ENCODE data around the gene GIPC2. TPM values are rescaled to one million over a fixed set of nuclear protein-coding genes. Genes with fewer than 3 reads are reported as not detected.

GIPC2 gene
- total and polyA plus RNA-seq, 2 experiments from 2014 or later, result 0.30 TPM; not detected in 1

- no peak overlapping the region for H3K27ac ChIP-seq
- TF ChIP-seq CTCF (IDR thresholded peaks at IDR 0.05; ENCODE audit: low read depth, low read length), result no peak
- no peaks in the 10 kb centered on the region for H3K36me3 ChIP-seq
- no peaks in the 10 kb centered on the region for H3K9me3 ChIP-seq (ENCODE audit: low read depth)
- no peak overlapping the region for H3K4me3 ChIP-seq
- H3K27me3 ChIP-seq, result no peaks in the 10 kb centered on the region
- peaks cover under 1% of the 10 kb centered on the region for H3K4me1 ChIP-seq (ENCODE audit: low read depth)
- DNase-seq (ENCODE audit: low read depth in 1 of 2, low spot score in 1 of 2), result no peak
Observed at GRCh38 chr1:78088015-78088414, 42.2 kb downstream of the GIPC2 start.

GRCh38 chr1:78088486-78088885 lies 42.7 kb downstream of the GIPC2 start:
- TF ChIP-seq CTCF (IDR thresholded peaks at IDR 0.05; ENCODE audit: low read depth, low read length), result no peak
- Histone ChIP-seq H3K27ac (no peak overlapping the region), H3K4me3 (no peak overlapping the region), H3K9me3 (ENCODE audit: low read depth) (no peaks in the 10 kb centered on the region), H3K4me1 (ENCODE audit: low read depth) (no peaks in the 10 kb centered on the region), H3K36me3 (no peaks in the 10 kb centered on the region), H3K27me3 (no peaks in the 10 kb centered on the region)
- DNase-seq (ENCODE audit: low read depth in 1 of 2, low spot score in 1 of 2), result no peak

GRCh38 chr1:78089010-78089409 lies 43.2 kb downstream of the GIPC2 start:
- no peaks in the 10 kb centered on the region for H3K4me1 ChIP-seq (ENCODE audit: low read depth)
- TF ChIP-seq CTCF (IDR thresholded peaks at IDR 0.05; ENCODE audit: low read depth, low read length), result no peak
- H3K36me3 ChIP-seq, result no peaks in the 10 kb centered on the region
- no peak overlapping the region for H3K4me3 ChIP-seq
- no peaks in the 10 kb centered on the region for H3K9me3 ChIP-seq (ENCODE audit: low read depth)
- DNase-seq (ENCODE audit: low read depth in 1 of 2, low spot score in 1 of 2), result no peak
- H3K27me3 ChIP-seq, result no peaks in the 10 kb centered on the region
- no peak overlapping the region for H3K27ac ChIP-seq

- Histone ChIP-seq H3K36me3 (no peaks in the 10 kb centered on the region), H3K27me3 (no peaks in the 10 kb centered on the region), H3K9me3 (ENCODE audit: low read depth) (no peaks in the 10 kb centered on the region), H3K4me3 (no peak overlapping the region), H3K4me1 (ENCODE audit: low read depth) (no peaks in the 10 kb centered on the region), H3K27ac (no peak overlapping the region)
- no peak for TF ChIP-seq CTCF (IDR thresholded peaks at IDR 0.05; ENCODE audit: low read depth, low read length)
- DNase-seq (ENCODE audit: low read depth in 1 of 2, low spot score in 1 of 2), result no peak
Observed at GRCh38 chr1:78090472-78091133, 44.8 kb downstream of the GIPC2 start.

GRCh38 chr1:78091215-78091813 lies 45.5 kb downstream of the GIPC2 start:
- H3K36me3 ChIP-seq, result no peaks in the 10 kb centered on the region
- DNase-seq (ENCODE audit: low read depth in 1 of 2, low spot score in 1 of 2), result no peak
- no peaks in the 10 kb centered on the region for H3K9me3 ChIP-seq (ENCODE audit: low read depth)
- H3K4me1 ChIP-seq (ENCODE audit: low read depth), result no peaks in the 10 kb centered on the region
- TF ChIP-seq CTCF (IDR thresholded peaks at IDR 0.05; ENCODE audit: low read depth, low read length), result no peak
- H3K27ac ChIP-seq, result no peak overlapping the region
- no peaks in the 10 kb centered on the region for H3K27me3 ChIP-seq
- no peak overlapping the region for H3K4me3 ChIP-seq
